Panc1 (cell line): ENCODE measurements around the gene OR4C3. TPM values are rescaled to one million over a fixed set of nuclear protein-coding genes. Genes with fewer than 3 reads are reported as not detected.

Experiments
- ATAC-seq: fragments of 200-7000 bp; cut with Tn5 transposase; 2 replicates; pipeline ENCODE4 v1.9.1; 2020; ENCODE audit warnings: mild to moderate bottlenecking, moderate library complexity
- BruUV-seq: library from RNA; stranded (reverse); fragments of 400-500 nt; replicated peaks from 2 replicates; lab custom pipeline; 2021; lab: Mats Ljungman, UMichigan
- CTCF ChIA-PET: fragments of 300-600 bp; sonication (Branson Sonifier 250); formaldehyde crosslinking; loops from one replicate; lab custom pipeline; 2022; ENCODE audit warnings: antibody characterized with exemption; lab: Charles Lee
- POLR2A ChIA-PET: fragments of 300-600 bp; sonication (Branson Sonifier 250); formaldehyde crosslinking; loops from one replicate; lab custom pipeline; 2022; ENCODE audit warnings: antibody characterized with exemption; lab: Charles Lee
- DNase-seq: peaks from one replicate; pipeline ENCODE4 v3.0.0-alpha.2; 2010; ENCODE audit warnings: low read depth, low spot score
- H3K27ac ChIP-seq: 2 replicates; pipeline ENCODE4 v1.5.1; 2011; ENCODE audit warnings: mild to moderate bottlenecking, low read length, inconsistent platforms
- H3K27me3 ChIP-seq: fragments of 200-500 bp; sonication (Bioruptor generic); 2 replicates; pipeline ENCODE4 v1.6.0; 2014; ENCODE audit warnings: low read length, inconsistent platforms; ENCODE audit not compliant: control insufficient read depth, insufficient read depth
- H3K36me3 ChIP-seq: fragments of 200-500 bp; sonication (Bioruptor generic); 2 replicates; pipeline ENCODE4 v1.5.1; 2014; ENCODE audit warnings: inconsistent platforms, mild to moderate bottlenecking, low read length, moderate library complexity; ENCODE audit not compliant: control insufficient read depth, insufficient read depth
- H3K4me1 ChIP-seq: 2 replicates; pipeline ENCODE4 v1.5.1; 2011; ENCODE audit warnings: inconsistent platforms, mild to moderate bottlenecking, low read length, moderate library complexity; ENCODE audit not compliant: control insufficient read depth, insufficient read depth
- H3K4me3 ChIP-seq, 2 experiments: 2 replicates each; pipeline ENCODE4 v1.5.1; 2011 to 2012; ENCODE audit warnings: low read depth in 2 of 2, low read length in 2 of 2, mild to moderate bottlenecking in 2 of 2, inconsistent platforms in 1 of 2, moderate library complexity in 1 of 2
- H3K9me3 ChIP-seq: fragments of 200-500 bp; sonication (Bioruptor generic); 2 replicates; pipeline ENCODE4 v1.5.1; 2014; ENCODE audit warnings: low read depth, mild to moderate bottlenecking, inconsistent platforms, low read length, moderate library complexity; ENCODE audit not compliant: control insufficient read depth, insufficient read depth
- in situ Hi-C: cut with HindIII; loops from 2 replicates; pipeline ENCODE4 v1.10.0; 2016; ENCODE audit warnings: low sequenced_read_pairs, low pct_unique_long_range_greater_than_20kb
- intact Hi-C: fragments of 100-400 bp; cut with micrococcal nuclease; formaldehyde crosslinking; loops from one replicate; pipeline ENCODE4 v1.10.0; 2022; ENCODE audit not compliant: unreplicated experiment
- total RNA-seq: library from RNA; stranded (reverse); gene quantifications from one replicate; pipeline ENCODE4 v1.2.1, GENCODE V29; 2021; ENCODE audit not compliant: unreplicated experiment
- TF ChIP-seq, protein P1 (sequence below), 2 experiments: IDR thresholded peaks; 2 replicates each; pipeline ENCODE4 v1.6.1; 2011 to 2012; ENCODE audit warnings: low read depth in 2 of 2, control low read depth in 1 of 2, low read length in 1 of 2, mild to moderate bottlenecking in 1 of 2, moderate library complexity in 1 of 2; ENCODE audit not compliant: insufficient read depth in 1 of 2

OR4C3 gene
- total RNA-seq, 1 experiment from 2014 or later, result not detected

DNA sequence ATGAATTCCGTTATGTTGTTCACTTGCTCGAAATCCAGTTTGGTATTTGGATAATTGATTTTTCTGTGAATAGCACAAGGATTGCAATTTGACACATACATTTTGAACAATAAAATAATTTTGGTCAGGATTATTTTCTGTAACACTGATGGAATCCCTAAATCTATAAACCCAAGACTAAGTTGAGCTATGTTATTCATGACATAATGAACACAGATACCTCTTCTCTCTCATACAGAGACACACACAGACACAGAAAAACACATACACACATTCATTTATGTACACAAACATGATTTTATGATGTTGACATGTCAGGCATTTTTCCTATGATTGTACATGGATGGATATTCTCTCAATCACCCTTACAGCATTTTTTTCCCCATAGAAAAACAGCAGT, 41.6 kb downstream of the OR4C3 start, which contains the start of gene OR4C5:
OR4C5 (minus strand) TSS at position 101 of the 400 bp plus-strand sequence; CDS start at position 101, 0 bp downstream.
- ChIA-PET POLR2A (no interaction called here), CTCF (no interaction called here)
- Histone ChIP-seq H3K27ac (no peak within 1 kb of the TSS), H3K4me3 (no peak within 1 kb of the TSS), H3K36me3 (no peaks in the 10 kb centered on the region), H3K27me3 (no peaks in the 10 kb centered on the region), H3K9me3 (no peaks in the 10 kb centered on the region), H3K4me1 (no peaks in the 10 kb centered on the region)
- BruUV-seq, result no TSS peak
- in situ Hi-C loops, result no loop called here
- DNase-seq (no peak), ATAC-seq (no peak)
- TF ChIP-seq, protein P1, sequence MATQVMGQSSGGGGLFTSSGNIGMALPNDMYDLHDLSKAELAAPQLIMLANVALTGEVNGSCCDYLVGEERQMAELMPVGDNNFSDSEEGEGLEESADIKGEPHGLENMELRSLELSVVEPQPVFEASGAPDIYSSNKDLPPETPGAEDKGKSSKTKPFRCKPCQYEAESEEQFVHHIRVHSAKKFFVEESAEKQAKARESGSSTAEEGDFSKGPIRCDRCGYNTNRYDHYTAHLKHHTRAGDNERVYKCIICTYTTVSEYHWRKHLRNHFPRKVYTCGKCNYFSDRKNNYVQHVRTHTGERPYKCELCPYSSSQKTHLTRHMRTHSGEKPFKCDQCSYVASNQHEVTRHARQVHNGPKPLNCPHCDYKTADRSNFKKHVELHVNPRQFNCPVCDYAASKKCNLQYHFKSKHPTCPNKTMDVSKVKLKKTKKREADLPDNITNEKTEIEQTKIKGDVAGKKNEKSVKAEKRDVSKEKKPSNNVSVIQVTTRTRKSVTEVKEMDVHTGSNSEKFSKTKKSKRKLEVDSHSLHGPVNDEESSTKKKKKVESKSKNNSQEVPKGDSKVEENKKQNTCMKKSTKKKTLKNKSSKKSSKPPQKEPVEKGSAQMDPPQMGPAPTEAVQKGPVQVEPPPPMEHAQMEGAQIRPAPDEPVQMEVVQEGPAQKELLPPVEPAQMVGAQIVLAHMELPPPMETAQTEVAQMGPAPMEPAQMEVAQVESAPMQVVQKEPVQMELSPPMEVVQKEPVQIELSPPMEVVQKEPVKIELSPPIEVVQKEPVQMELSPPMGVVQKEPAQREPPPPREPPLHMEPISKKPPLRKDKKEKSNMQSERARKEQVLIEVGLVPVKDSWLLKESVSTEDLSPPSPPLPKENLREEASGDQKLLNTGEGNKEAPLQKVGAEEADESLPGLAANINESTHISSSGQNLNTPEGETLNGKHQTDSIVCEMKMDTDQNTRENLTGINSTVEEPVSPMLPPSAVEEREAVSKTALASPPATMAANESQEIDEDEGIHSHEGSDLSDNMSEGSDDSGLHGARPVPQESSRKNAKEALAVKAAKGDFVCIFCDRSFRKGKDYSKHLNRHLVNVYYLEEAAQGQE (IDR thresholded peaks at IDR 0.05; ENCODE audit: insufficient read depth in 1 of 2, low read depth in 2 of 2, low read length in 1 of 2), result no peak
- intact Hi-C loops, result no loop called here

Other genes starting within 250 kb of the OR4C3 start
- gene OR4B1, start 108.1 kb upstream of the OR4C3 start, total RNA-seq, result not detected
- gene OR4X2, start 79.8 kb upstream of the OR4C3 start, total RNA-seq, result not detected
- gene OR4X1, start 61.1 kb upstream of the OR4C3 start, total RNA-seq, result not detected
- gene OR4S1, start 18.7 kb upstream of the OR4C3 start, total RNA-seq, result not detected
- gene OR4C5, start 41.5 kb downstream of the OR4C3 start, total RNA-seq, result not detected
- not detected for gene OR4A47, start 163.9 kb downstream of the OR4C3 start, total RNA-seq